CD14-positive monocyte (primary cell): Measurements from ENCODE around the gene WDR70. TPM values are rescaled to one million over a fixed set of nuclear protein-coding genes. Genes with fewer than 3 reads are reported as not detected.
"Not testable (repeated sequence)": the region's sequence is repeated elsewhere in the genome, so short reads cannot be mapped to it uniquely, and the experiment has no call there.

Experiments used
- DNase-seq, 3 donors: peaks; one replicate each; pipeline ENCODE4 v3.0.0-alpha.2; 2011 to 2022
- H2AFZ ChIP-seq: 2 replicates; pipeline ENCODE4 v1.6.0; 2012; ENCODE audit warnings: mild to moderate bottlenecking, low read depth, low read length, inconsistent platforms; ENCODE audit not compliant: insufficient read depth, poor library complexity, severe bottlenecking
- H3K27ac ChIP-seq, 2 donors: 1 replicate in 1 of 2; 2 replicates in 1 of 2; pipeline ENCODE4 v1.5.1; 2012 to 2013; ENCODE audit warnings: low read length in 2 of 2, control low read depth in 1 of 2, inconsistent platforms in 1 of 2, low read depth in 1 of 2, mild to moderate bottlenecking in 1 of 2
- H3K27me3 ChIP-seq, 2 donors: one replicate each; pipeline versions ENCODE4 v1.6.0 to v1.6.1; 2011 to 2013; ENCODE audit warnings: low read length in 2 of 2; ENCODE audit not compliant: control insufficient read depth in 2 of 2, insufficient read depth in 2 of 2
- H3K36me3 ChIP-seq, 2 donors: replicated peaks in 1 of 2; 1 replicate in 1 of 2; 2 replicates in 1 of 2; pipeline versions ENCODE4 v1.5.1 to v1.6.1; 2012 to 2013; ENCODE audit warnings: low read length in 2 of 2, control low read depth in 1 of 2, inconsistent platforms in 1 of 2, mild to moderate bottlenecking in 1 of 2; ENCODE audit not compliant: insufficient read depth in 2 of 2, control insufficient read depth in 1 of 2
- H3K4me1 ChIP-seq, 2 donors: 1 replicate in 1 of 2; 2 replicates in 1 of 2; pipeline versions ENCODE4 v1.5.1 to v1.6.1; 2012 to 2013; ENCODE audit warnings: low read length in 2 of 2, control low read depth in 1 of 2, inconsistent platforms in 1 of 2, mild to moderate bottlenecking in 1 of 2, moderate library complexity in 1 of 2; ENCODE audit not compliant: insufficient read depth in 2 of 2, control insufficient read depth in 1 of 2
- H3K4me2 ChIP-seq: replicated peaks from 2 replicates; pipeline ENCODE3; 2012; ENCODE audit warnings: low read length, moderate library complexity, mild to moderate bottlenecking; ENCODE audit not compliant: poor library complexity, severe bottlenecking; ENCODE audit errors: extremely low read depth
- H3K4me3 ChIP-seq, 3 experiments: fragments of 200-600 bp in 1 of 3; sonication (generic) in 1 of 3; replicated peaks in 1 of 3; 1 replicate in 2 of 3; 2 replicates in 1 of 3; pipeline ENCODE4 v1.5.1; 2011 to 2013; ENCODE audit warnings: low read length in 3 of 3, mild to moderate bottlenecking in 3 of 3, control low read depth in 2 of 3, low read depth in 2 of 3, inconsistent platforms in 1 of 3, moderate library complexity in 1 of 3
- H3K79me2 ChIP-seq: 2 replicates; pipeline ENCODE4 v1.6.0; 2012; ENCODE audit warnings: mild to moderate bottlenecking, control low read depth, inconsistent platforms, low read length, moderate library complexity; ENCODE audit not compliant: insufficient read depth
- H3K9ac ChIP-seq: 2 replicates; pipeline ENCODE4 v1.6.0; 2017; ENCODE audit warnings: low read length, mild to moderate bottlenecking; ENCODE audit not compliant: insufficient read depth, poor library complexity, severe bottlenecking
- H3K9me3 ChIP-seq, 2 donors: replicated peaks in 1 of 2; 1 replicate in 1 of 2; 2 replicates in 1 of 2; pipeline versions ENCODE4 v1.5.1 to v1.6.1; 2012 to 2013; ENCODE audit warnings: low read length in 2 of 2, control low read depth in 1 of 2; ENCODE audit not compliant: control insufficient read depth in 1 of 2, insufficient read depth in 1 of 2
- H4K20me1 ChIP-seq: 2 replicates; pipeline ENCODE4 v1.6.0; 2012; ENCODE audit warnings: mild to moderate bottlenecking, low read length, control low read depth, moderate library complexity; ENCODE audit not compliant: insufficient read depth
- H3K27ac Mint-ChIP-seq, 7 donors: one replicate each; pipeline ENCODE4 v1.8.0; 2020; ENCODE audit warnings: mild to moderate bottlenecking in 7 of 7, mixed read lengths in 7 of 7, moderate library complexity in 6 of 7, inconsistent platforms in 2 of 7
- H3K27me3 Mint-ChIP-seq, 3 donors: one replicate each; pipeline ENCODE4 v1.8.0; 2021 to 2022; ENCODE audit warnings: low read depth in 3 of 3, mild to moderate bottlenecking in 3 of 3, mixed read lengths in 3 of 3, moderate library complexity in 3 of 3, inconsistent platforms in 1 of 3
- H3K36me3 Mint-ChIP-seq, 2 donors: one replicate each; pipeline ENCODE4 v1.8.0; 2020; ENCODE audit warnings: mixed read lengths in 2 of 2, inconsistent platforms in 1 of 2, mild to moderate bottlenecking in 1 of 2
- H3K4me1 Mint-ChIP-seq: one replicate; pipeline ENCODE4 v1.8.0; 2020; ENCODE audit warnings: mild to moderate bottlenecking, mixed read lengths
- H3K4me3 Mint-ChIP-seq, 2 donors: one replicate each; pipeline ENCODE4 v1.8.0; 2020; ENCODE audit warnings: mild to moderate bottlenecking in 2 of 2, mixed read lengths in 2 of 2, moderate library complexity in 1 of 2
- H3K9me3 Mint-ChIP-seq, 7 donors: one replicate each; pipeline ENCODE4 v1.8.0; 2020 to 2022; ENCODE audit warnings: mixed read lengths in 7 of 7, mild to moderate bottlenecking in 6 of 7, moderate library complexity in 6 of 7, inconsistent platforms in 2 of 7
- CTCF ChIP-seq: fragments of 200-600 bp; IDR thresholded peaks from one replicate; pipeline ENCODE4 v1.8.0; 2022; ENCODE audit warnings: antibody characterized with exemption, mild to moderate bottlenecking
- WGBS: methylation state at CpG from one replicate; pipeline ENCODE4 v1.1.5; 2013; ENCODE audit warnings: missing lambda C conversion rate; ENCODE audit not compliant: insufficient coverage; 5-methylcytosine and 5-hydroxymethylcytosine counted together
- intact Hi-C, 2 donors: fragments of 100-400 bp; cut with micrococcal nuclease; formaldehyde crosslinking; loops; one replicate each; pipeline versions ENCODE4 v1.15.0 to v1.15.1; 2023
- polyA plus RNA-seq, 3 donors: library from polyadenylated mRNA; depleted of rRNA in 1 of 3; unstranded in 2 of 3; stranded (reverse) in 1 of 3; fragments of 300-500 nt in 2 of 3; fragments of >200 nt in 1 of 3; fragmentation: Illumina TruSeq in 2 of 3; gene quantifications; 1 replicate in 2 of 3; 2 replicates in 1 of 3; pipeline ENCODE4 v1.2.3, GENCODE V29; 2012 to 2021

WDR70 gene
- polyA plus RNA-seq, 3 donors = 13.1 to 21.0 (median 19.1) TPM

- Mint-ChIP-seq H3K9me3 (peaks cover 1 to 19% (median 12%) of the 10 kb centered on the region in 7 donors), H3K36me3 (peaks cover 3 to 7% of the 10 kb centered on the region in 2 donors), H3K4me1 (no peaks in the 10 kb centered on the region), H3K27ac (no peak overlapping the region), H3K27me3 (no peaks in the 10 kb centered on the region), H3K4me3 (no peak overlapping the region)
- DNase-seq = no peak
- intact Hi-C loops = no loop called here
- Histone ChIP-seq H3K4me1 (no peaks in the 10 kb centered on the region), H3K79me2 (no peaks in the 10 kb centered on the region), H3K4me2 (no peak overlapping the region), H3K9me3 (no peaks in the 10 kb centered on the region), H3K4me3 (no peak overlapping the region), H3K36me3 (no peaks in the 10 kb centered on the region), H3K27me3 (no peaks in the 10 kb centered on the region), H3K9ac (no peak overlapping the region), H2AFZ (no peak overlapping the region), H4K20me1 (no peaks in the 10 kb centered on the region), H3K27ac (no peak overlapping the region)
- TF ChIP-seq CTCF = no peak
- no CpG with 5 or more reads among the region's 1 CpG for WGBS
Observed at GRCh38 chr5:37641933-37642332, 262.8 kb downstream of the WDR70 start.

- Mint-ChIP-seq H3K4me3 (no peak overlapping the region), H3K9me3 (peaks cover 4 to 32% (median 20%) of the 10 kb centered on the region in 7 donors), H3K4me1 (no peaks in the 10 kb centered on the region), H3K27ac (no peak overlapping the region), H3K27me3 (no peaks in the 10 kb centered on the region), H3K36me3 (peaks cover 6 to 7% of the 10 kb centered on the region in 2 donors)
- Histone ChIP-seq H3K4me1 (no peaks in the 10 kb centered on the region), H3K36me3 (no peaks in the 10 kb centered on the region), H2AFZ (no peak overlapping the region), H4K20me1 (no peaks in the 10 kb centered on the region), H3K27me3 (no peaks in the 10 kb centered on the region), H3K27ac (no peak overlapping the region), H3K4me2 (no peak overlapping the region), H3K4me3 (no peak overlapping the region), H3K9ac (no peak overlapping the region), H3K9me3 (peaks cover 4 to 7% of the 10 kb centered on the region in 2 donors), H3K79me2 (no peaks in the 10 kb centered on the region)
- no peak for DNase-seq
- intact Hi-C loops = no loop called here
- no CpG with 5 or more reads among the region's 1 CpG for WGBS
- no peak for TF ChIP-seq CTCF
Observed at GRCh38 chr5:37645707-37646106, 266.6 kb downstream of the WDR70 start.

- H3K4me1 Mint-ChIP-seq, H3K79me2 ChIP-seq, H3K9ac ChIP-seq, intact Hi-C loops, H3K27me3 Mint-ChIP-seq, H3K36me3 ChIP-seq, H3K27ac Mint-ChIP-seq, H3K27me3 ChIP-seq, H2AFZ ChIP-seq, H3K4me3 ChIP-seq, H3K4me1 ChIP-seq, H3K4me3 Mint-ChIP-seq, H4K20me1 ChIP-seq, H3K9me3 ChIP-seq, DNase-seq, H3K27ac ChIP-seq, H3K4me2 ChIP-seq: not testable (repeated sequence)
- Mint-ChIP-seq H3K9me3 (peaks cover 21 to 44% (median 28%) of the 10 kb centered on the region in 7 donors), H3K36me3 (peaks cover 9 to 13% of the 10 kb centered on the region in 2 donors)
- WGBS = 100% methylated on average over 1 of the region's 1 CpG
Observed at GRCh38 chr5:37654566-37654965, 275.4 kb downstream of the WDR70 start.
